Measurements from ENCODE around the gene CNNM3. TPM values are rescaled to one million over a fixed set of nuclear protein-coding genes. Genes with fewer than 3 reads are reported as not detected.

CNNM3 gene
- total RNA-seq, 1 donor from 2014 or later: 5.6 TPM

DNA sequence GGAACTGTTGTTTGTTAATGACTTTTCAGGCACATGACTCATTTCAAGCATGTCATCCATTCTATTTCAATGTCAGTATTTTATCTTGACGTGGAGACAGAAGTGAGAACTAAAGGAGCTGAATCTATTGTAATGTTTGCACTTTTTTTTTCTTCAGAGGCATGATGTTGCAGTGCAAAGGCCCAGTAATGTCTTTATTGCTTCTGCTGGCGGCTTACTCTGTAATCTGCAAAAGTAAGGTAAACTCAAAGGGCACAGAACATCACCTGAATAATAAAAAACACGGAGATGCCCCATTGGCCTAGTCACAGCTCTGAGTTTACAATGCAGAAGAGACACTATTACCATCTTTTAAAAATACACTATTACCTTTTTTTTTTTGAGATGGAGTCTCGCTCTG, 2.4 kb upstream of the CNNM3 start:
- Histone ChIP-seq H3K36me3 (ENCODE audit: insufficient read depth, low read length) (no peaks in the 10 kb centered on the region), H2AFZ (ENCODE audit: low read depth, low read length) (no peak overlapping the region), H3K4me2 (ENCODE audit: low read length) (no peak overlapping the region), H3K9ac (ENCODE audit: low read length) (no peak overlapping the region), H3K27me3 (ENCODE audit: insufficient read depth, low read length) (no peaks in the 10 kb centered on the region), H3K9me3 (ENCODE audit: insufficient read depth, low read depth, low read length) (no peaks in the 10 kb centered on the region), H3K4me1 (ENCODE audit: insufficient read depth, low read length) (peaks cover 12% of the 10 kb centered on the region), H3K4me3 (ENCODE audit: insufficient read depth, low read depth, low read length) (no peak overlapping the region), H4K20me1 (ENCODE audit: insufficient read depth, low read length) (peaks cover 17% of the 10 kb centered on the region), H3K27ac (ENCODE audit: low read depth, low read length) (no peak overlapping the region), H3K79me2 (ENCODE audit: insufficient read depth, low read length) (peaks cover 6% of the 10 kb centered on the region)
- TF ChIP-seq EZH2 (IDR thresholded peaks at IDR 0.05; ENCODE audit: insufficient read depth, low read length): no peak
- TF ChIP-seq, protein P1, sequence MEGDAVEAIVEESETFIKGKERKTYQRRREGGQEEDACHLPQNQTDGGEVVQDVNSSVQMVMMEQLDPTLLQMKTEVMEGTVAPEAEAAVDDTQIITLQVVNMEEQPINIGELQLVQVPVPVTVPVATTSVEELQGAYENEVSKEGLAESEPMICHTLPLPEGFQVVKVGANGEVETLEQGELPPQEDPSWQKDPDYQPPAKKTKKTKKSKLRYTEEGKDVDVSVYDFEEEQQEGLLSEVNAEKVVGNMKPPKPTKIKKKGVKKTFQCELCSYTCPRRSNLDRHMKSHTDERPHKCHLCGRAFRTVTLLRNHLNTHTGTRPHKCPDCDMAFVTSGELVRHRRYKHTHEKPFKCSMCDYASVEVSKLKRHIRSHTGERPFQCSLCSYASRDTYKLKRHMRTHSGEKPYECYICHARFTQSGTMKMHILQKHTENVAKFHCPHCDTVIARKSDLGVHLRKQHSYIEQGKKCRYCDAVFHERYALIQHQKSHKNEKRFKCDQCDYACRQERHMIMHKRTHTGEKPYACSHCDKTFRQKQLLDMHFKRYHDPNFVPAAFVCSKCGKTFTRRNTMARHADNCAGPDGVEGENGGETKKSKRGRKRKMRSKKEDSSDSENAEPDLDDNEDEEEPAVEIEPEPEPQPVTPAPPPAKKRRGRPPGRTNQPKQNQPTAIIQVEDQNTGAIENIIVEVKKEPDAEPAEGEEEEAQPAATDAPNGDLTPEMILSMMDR (IDR thresholded peaks at IDR 0.05; ENCODE audit: insufficient read depth, low read depth, low read length): no peak
- no peaks in the 10 kb centered on the region for H3K27me3 Mint-ChIP-seq (ENCODE audit: low read depth, unreplicated experiment)
- DNase-seq (ENCODE audit: low read depth) (no peak), FAIRE-seq (no peak)
- no peaks in the 10 kb centered on the region for H3K9me3 Mint-ChIP-seq (ENCODE audit: unreplicated experiment)
- no peak overlapping the region for H3K27ac Mint-ChIP-seq (ENCODE audit: unreplicated experiment)
- H3K4me1 Mint-ChIP-seq (ENCODE audit: low read depth, unreplicated experiment): peaks cover 2% of the 10 kb centered on the region
- H3K36me3 Mint-ChIP-seq (ENCODE audit: low read depth, unreplicated experiment): peaks cover 5% of the 10 kb centered on the region
- H3K4me3 Mint-ChIP-seq (ENCODE audit: unreplicated experiment): no peak overlapping the region

DNA sequence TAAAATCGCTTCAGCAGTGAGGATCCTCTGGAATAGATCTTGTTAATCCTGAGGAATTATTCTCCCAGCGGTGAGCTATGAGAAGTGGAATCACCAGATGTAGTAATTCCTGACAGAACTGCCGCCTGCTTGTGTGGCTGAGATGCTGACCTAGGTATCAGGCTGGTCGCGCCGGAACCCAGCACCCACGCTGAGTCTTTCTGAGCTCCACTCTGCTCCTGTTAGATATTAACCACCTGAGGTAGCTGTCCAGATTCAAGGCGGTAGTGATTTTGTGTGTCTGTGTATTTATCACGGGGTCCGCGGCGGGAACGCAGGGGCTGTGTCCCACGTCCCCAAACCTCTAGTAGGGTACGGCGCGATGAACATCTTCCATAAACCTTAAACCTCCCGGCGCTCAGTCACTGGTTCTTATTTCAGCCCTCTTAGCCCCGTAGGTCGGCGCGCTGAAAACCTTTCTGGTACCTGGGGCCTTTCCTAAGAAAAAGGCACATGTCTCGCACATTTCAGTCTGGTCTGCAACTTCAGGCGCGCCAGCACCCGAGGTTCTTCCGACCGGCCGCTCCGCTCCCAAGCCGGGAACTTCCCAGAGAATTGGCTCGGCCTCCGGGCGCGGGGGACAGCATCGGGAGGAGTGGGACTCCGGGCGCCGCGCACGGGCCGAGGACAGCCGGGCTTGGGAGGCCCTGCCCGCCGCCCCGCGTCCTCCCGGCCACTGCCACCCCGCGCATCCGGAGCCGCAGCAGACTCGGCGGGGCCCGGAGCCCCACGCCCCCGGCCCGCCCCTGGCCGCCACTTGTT, 542 bp upstream of the CNNM3 start:
- Histone ChIP-seq H3K27me3 (ENCODE audit: insufficient read depth, low read length) (no peaks in the 10 kb centered on the region), H4K20me1 (ENCODE audit: insufficient read depth, low read length) (peaks cover 35% of the 10 kb centered on the region), H3K4me3 (ENCODE audit: insufficient read depth, low read depth, low read length) (peak overlapping the region; percentile 69), H3K4me1 (ENCODE audit: insufficient read depth, low read length) (peaks cover 12% of the 10 kb centered on the region), H3K9me3 (ENCODE audit: insufficient read depth, low read depth, low read length) (no peaks in the 10 kb centered on the region), H2AFZ (ENCODE audit: low read depth, low read length) (peak overlapping the region; percentile 82), H3K36me3 (ENCODE audit: insufficient read depth, low read length) (no peaks in the 10 kb centered on the region), H3K79me2 (ENCODE audit: insufficient read depth, low read length) (peaks cover 7% of the 10 kb centered on the region), H3K27ac (ENCODE audit: low read depth, low read length) (no peak overlapping the region), H3K4me2 (ENCODE audit: low read length) (peak overlapping the region; percentile 98), H3K9ac (ENCODE audit: low read length) (peak overlapping the region; percentile 73)
- TF ChIP-seq, protein P1 (IDR thresholded peaks at IDR 0.05; ENCODE audit: insufficient read depth, low read depth, low read length): no peak
- no peak for TF ChIP-seq EZH2 (IDR thresholded peaks at IDR 0.05; ENCODE audit: insufficient read depth, low read length)
- Mint-ChIP-seq H3K4me3 (ENCODE audit: unreplicated experiment) (peak overlapping the region; percentile 81), H3K4me1 (ENCODE audit: low read depth, unreplicated experiment) (peaks cover 2% of the 10 kb centered on the region), H3K9me3 (ENCODE audit: unreplicated experiment) (no peaks in the 10 kb centered on the region), H3K36me3 (ENCODE audit: low read depth, unreplicated experiment) (peaks cover 2% of the 10 kb centered on the region), H3K27me3 (ENCODE audit: low read depth, unreplicated experiment) (peaks cover 5% of the 10 kb centered on the region), H3K27ac (ENCODE audit: unreplicated experiment) (no peak overlapping the region)
- peak; percentile 43 for DNase-seq (ENCODE audit: low read depth)
- no peak for FAIRE-seq

Measured in astrocyte (in vitro differentiated cells and primary cell).